GM06990 (cell line): Measurements from ENCODE around the gene RP9.
"Not testable (repeated sequence)": the region's sequence is repeated elsewhere in the genome, so short reads cannot be mapped to it uniquely, and the experiment has no call there.

ENCODE experiments used
- DNase-seq: peaks from one replicate; pipeline ENCODE4 v3.0.0-alpha.2; 2011; ENCODE audit not compliant: insufficient read length; ENCODE audit errors: extremely low read depth
- H3K27me3 ChIP-seq: replicated peaks from 2 replicates; pipeline ENCODE4 v1.6.0; 2011; ENCODE audit warnings: low read length; ENCODE audit not compliant: control insufficient read depth, insufficient read depth
- H3K36me3 ChIP-seq: 2 replicates; pipeline ENCODE4 v1.5.1; 2011; ENCODE audit warnings: low read length; ENCODE audit not compliant: control insufficient read depth, insufficient read depth
- H3K4me3 ChIP-seq: replicated peaks from 2 replicates; pipeline ENCODE4 v1.5.1; 2011; ENCODE audit warnings: low read depth, mild to moderate bottlenecking, control low read depth, low read length
- TF ChIP-seq, protein P1 (sequence below): IDR thresholded peaks from 2 replicates; pipeline ENCODE4 v1.5.1; 2011; ENCODE audit warnings: low read length, control low read depth, mild to moderate bottlenecking, inconsistent platforms; ENCODE audit not compliant: insufficient read depth, poor library complexity, severe bottlenecking

RP9 gene

DNA sequence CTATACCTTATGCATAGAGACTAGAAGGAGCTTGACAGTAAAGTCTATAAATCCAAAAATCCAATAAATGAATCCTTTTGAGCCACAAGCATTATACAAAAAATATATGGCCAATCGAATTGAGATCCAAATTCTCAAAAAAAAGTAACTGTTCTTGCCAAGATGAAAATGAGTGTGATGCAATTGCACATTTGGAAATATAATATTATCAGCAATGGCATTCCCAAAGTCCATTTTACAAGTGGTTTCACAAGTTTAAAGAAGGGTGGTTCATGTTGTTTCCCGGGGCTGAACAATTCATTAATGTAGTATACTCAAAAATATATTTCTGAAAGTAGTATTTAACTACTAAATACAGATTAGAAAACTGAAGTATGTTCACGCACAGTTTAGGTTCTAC, 7.3 kb downstream of the RP9 start:
- DNase-seq = no peak
- TF ChIP-seq, protein P1, sequence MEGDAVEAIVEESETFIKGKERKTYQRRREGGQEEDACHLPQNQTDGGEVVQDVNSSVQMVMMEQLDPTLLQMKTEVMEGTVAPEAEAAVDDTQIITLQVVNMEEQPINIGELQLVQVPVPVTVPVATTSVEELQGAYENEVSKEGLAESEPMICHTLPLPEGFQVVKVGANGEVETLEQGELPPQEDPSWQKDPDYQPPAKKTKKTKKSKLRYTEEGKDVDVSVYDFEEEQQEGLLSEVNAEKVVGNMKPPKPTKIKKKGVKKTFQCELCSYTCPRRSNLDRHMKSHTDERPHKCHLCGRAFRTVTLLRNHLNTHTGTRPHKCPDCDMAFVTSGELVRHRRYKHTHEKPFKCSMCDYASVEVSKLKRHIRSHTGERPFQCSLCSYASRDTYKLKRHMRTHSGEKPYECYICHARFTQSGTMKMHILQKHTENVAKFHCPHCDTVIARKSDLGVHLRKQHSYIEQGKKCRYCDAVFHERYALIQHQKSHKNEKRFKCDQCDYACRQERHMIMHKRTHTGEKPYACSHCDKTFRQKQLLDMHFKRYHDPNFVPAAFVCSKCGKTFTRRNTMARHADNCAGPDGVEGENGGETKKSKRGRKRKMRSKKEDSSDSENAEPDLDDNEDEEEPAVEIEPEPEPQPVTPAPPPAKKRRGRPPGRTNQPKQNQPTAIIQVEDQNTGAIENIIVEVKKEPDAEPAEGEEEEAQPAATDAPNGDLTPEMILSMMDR = no peak
- H3K36me3 ChIP-seq = peaks cover 11% of the 10 kb centered on the region
- H3K27me3 ChIP-seq = no peaks in the 10 kb centered on the region
- H3K4me3 ChIP-seq = no peak overlapping the region

DNA sequence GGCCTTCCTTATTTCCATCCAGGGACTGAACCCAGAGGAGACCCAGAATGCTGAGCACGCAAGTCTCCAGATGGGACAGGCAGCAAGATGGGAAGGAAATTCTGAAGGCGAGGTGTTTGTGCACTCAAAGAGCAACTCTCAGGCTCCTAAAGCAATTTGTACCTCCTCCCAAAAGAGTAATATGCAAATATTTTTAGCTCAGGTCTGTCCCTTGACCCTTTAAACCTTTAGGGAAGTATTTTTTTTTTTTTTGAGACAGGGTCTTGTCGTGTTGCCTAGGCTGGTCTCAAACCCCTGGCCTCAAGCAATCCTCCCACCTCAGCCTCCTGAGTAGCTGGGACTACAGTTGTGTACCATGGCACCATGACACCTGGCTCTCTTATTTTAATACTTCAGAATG, 8.4 kb downstream of the RP9 start:
- TF ChIP-seq, protein P1 = no peak
- Histone ChIP-seq H3K27me3 (no peaks in the 10 kb centered on the region), H3K4me3 (no peak overlapping the region), H3K36me3 (peaks cover 13% of the 10 kb centered on the region)
- no peak for DNase-seq

DNA sequence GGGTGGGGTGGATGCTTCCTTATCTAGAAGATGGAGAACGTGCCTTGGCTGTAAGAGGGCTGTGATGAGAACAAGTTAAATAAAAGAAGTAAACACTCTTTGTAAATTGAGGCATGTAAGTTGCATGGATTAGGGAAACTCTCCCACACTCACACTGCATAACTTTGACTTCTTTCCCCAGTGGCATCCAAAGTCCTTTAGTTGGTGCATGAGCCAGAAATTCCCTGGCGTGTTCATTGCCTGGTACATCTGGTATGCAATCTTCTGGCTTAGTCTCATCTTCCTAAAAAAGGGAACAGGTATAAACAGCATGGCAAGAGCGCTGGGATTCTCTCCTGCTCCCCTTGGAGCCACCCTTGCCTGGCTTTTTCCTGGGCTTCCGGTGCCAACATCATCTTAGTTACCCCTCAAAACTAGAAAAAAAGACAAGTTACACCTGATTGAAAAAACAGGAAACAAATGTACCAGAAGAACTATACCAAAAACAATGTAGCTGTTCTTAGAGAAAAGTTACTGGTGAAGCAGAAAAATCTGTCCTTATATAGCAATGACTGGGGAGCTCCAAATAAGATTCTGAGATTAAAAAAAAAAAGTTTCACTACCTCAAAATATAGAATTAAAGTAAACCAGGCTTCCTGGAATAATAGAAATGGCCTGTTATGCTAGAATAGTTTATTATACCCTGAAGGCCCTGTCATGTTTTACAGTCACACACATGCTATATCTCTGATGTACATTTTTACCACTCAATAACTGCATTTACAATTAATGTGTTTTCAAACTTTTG, 9.9 kb downstream of the RP9 start:
- Histone ChIP-seq H3K36me3 (peaks cover 13% of the 10 kb centered on the region), H3K27me3 (no peaks in the 10 kb centered on the region), H3K4me3 (no peak overlapping the region)
- DNase-seq = no peak
- TF ChIP-seq, protein P1 = no peak

DNA sequence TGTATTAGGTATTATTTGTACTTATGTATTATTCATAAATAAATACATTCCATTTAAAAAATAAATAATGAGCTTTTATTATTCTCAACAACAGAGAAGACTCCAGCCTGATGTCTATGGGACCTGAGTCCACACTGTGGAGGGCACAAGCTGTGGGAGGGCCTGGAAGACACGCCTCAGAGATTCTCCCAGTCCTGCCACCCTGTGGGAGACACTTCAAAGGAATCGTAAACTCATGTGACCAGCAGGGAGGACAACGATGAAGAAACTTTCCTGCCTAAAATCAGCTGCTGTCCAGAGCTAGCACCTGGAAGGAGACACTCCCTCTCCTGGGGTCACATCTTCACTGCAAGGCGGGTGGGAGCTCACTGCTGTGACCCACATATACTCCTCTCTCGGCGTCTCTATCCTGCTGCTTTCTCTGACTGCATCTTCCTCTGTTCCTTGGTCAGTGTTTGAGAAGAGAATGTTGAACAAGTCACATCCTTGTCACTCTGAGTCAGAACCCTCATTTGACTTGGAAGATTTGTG, 14.4 kb downstream of the RP9 start:
- DNase-seq, H3K27me3 ChIP-seq, H3K4me3 ChIP-seq: not testable (repeated sequence)
- H3K36me3 ChIP-seq = peaks cover 12% of the 10 kb centered on the region

DNA sequence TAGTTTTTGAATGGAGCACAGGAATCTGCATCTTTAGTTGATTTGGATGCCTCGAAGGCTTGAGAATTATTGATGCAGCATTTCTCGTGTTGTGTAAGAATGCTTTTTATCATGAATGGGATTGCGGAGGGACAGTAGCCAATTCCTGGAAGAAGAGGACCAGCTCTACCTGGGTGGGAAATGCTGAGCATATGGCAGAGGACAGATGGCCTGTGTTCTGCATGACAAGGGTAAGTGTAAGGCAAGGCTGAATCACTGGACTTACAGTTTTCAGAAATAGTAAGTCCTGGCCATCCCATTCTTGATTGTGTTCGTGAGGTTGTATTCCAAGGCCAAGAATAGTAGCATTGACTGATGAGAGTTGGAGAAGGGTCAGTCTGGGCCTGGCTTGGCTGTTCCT, 15.9 kb downstream of the RP9 start:
- no peak for DNase-seq
- peaks cover 5% of the 10 kb centered on the region for H3K36me3 ChIP-seq
- no peak overlapping the region for H3K4me3 ChIP-seq
- TF ChIP-seq, protein P1 = no peak
- no peaks in the 10 kb centered on the region for H3K27me3 ChIP-seq

DNA sequence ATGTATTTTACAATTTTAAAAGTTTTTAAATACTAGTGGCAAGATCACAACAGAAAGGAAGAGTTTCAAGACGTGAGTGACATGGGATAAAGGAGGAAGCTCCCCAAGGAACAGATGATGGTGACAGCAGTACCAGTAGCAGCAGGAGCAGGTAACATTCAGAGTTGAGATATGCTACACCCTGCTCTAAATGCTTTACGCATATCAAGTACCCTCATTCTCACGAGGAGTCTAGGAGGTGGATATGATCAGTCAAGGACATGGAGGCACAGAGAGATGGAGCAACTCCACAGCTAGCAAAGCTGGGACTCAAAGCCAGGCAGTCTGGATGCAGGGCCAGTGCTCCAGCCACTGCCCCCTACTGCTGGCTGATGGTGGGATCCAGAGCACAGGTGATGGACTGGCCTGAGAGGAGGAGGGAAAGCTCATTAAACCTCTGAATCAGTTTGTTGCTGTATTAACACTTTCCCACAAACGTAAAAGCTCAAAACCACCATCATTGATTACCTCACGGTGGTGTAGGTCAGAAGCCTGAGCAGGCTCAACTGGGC, 17.5 kb downstream of the RP9 start:
- TF ChIP-seq, protein P1 = no peak
- Histone ChIP-seq H3K36me3 (peaks cover 5% of the 10 kb centered on the region; the same call in 1 of the 2 replicates), H3K27me3 (no peaks in the 10 kb centered on the region), H3K4me3 (no peak overlapping the region)
- DNase-seq = no peak
